Activated CD4-positive, alpha-beta T cell treated with anti-CD3 and anti-CD28 coated beads for 36 hours (primary cell): ENCODE measurements around the gene RAB4B. TPM values are rescaled to one million over a fixed set of nuclear protein-coding genes. Genes with fewer than 3 reads are reported as not detected.
"Not testable (repeated sequence)": the region's sequence is repeated elsewhere in the genome, so short reads cannot be mapped to it uniquely, and the experiment has no call there.

Source experiments
- ATAC-seq: fragments of 200-7000 bp; cut with Tn5 transposase; one replicate; pipeline ENCODE4 v1.10.0; 2021; ENCODE audit warnings: mild to moderate bottlenecking, moderate library complexity
- CTCF ChIA-PET: fragments of 350-600 bp; sonication (Branson Sonifier 250); formaldehyde crosslinking; loops from one replicate; lab custom pipeline; 2021; ENCODE audit warnings: antibody characterized with exemption; lab: Charles Lee
- POLR2A ChIA-PET: fragments of 350-600 bp; sonication (Branson Sonifier 250); formaldehyde crosslinking; loops from one replicate; lab custom pipeline; 2021; ENCODE audit warnings: antibody characterized with exemption, inconsistent platforms; lab: Charles Lee
- DNase-seq: peaks from one replicate; pipeline ENCODE4 v3.0.0-alpha.2; 2020
- H3K27ac Mint-ChIP-seq: one replicate; pipeline ENCODE4 v1.8.0; 2021; ENCODE audit warnings: mixed read lengths
- H3K27me3 Mint-ChIP-seq: one replicate; pipeline ENCODE4 v1.8.0; 2021; ENCODE audit warnings: mixed read lengths
- H3K36me3 Mint-ChIP-seq: one replicate; pipeline ENCODE4 v1.8.0; 2021; ENCODE audit warnings: low read depth, mixed read lengths
- H3K4me1 Mint-ChIP-seq: one replicate; pipeline ENCODE4 v1.8.0; 2021; ENCODE audit warnings: mixed read lengths
- H3K4me3 Mint-ChIP-seq: one replicate; pipeline ENCODE4 v1.8.0; 2021; ENCODE audit warnings: mild to moderate bottlenecking, moderate library complexity, mixed read lengths
- H3K9me3 Mint-ChIP-seq: one replicate; pipeline ENCODE4 v1.8.0; 2021; ENCODE audit warnings: low read depth, mixed read lengths
- intact Hi-C, 2 experiments: fragments of 100-400 bp; cut with DNase I in 1 of 2; cut with micrococcal nuclease in 1 of 2; formaldehyde crosslinking; loops; one replicate each; pipeline versions ENCODE4 v1.14.2 to v1.15.1; 2022 to 2024; cut with DNase I, micrococcal nuclease
- total RNA-seq, 2 experiments: library from RNA; stranded (reverse); gene quantifications; one replicate each; pipeline ENCODE4 v1.2.3, GENCODE V29; 2021

The RAB4B gene
- total RNA-seq, 2 experiments from 2014 or later = 26.4 to 33.7 TPM

GRCh38 chr19:40809358-40810086 lies 31.5 kb downstream of the RAB4B start:
- Mint-ChIP-seq H3K36me3 (peaks cover 21% of the 10 kb centered on the region), H3K27ac (peak overlapping the region; percentile 37), H3K4me1 (peaks cover 54% of the 10 kb centered on the region), H3K27me3 (peaks cover 3% of the 10 kb centered on the region), H3K9me3 (no peaks in the 10 kb centered on the region), H3K4me3 (no peak overlapping the region)
- CTCF ChIA-PET = no interaction called here
- POLR2A ChIA-PET = no interaction called here
- DNase-seq = no peak
- ATAC-seq = no peak
- intact Hi-C loops = no loop called here

- CTCF ChIA-PET = no interaction called here
- intact Hi-C loops = no loop called here
- Mint-ChIP-seq H3K4me1 (peaks cover 48% of the 10 kb centered on the region), H3K36me3 (peaks cover 18% of the 10 kb centered on the region), H3K27me3 (peaks cover 3% of the 10 kb centered on the region), H3K4me3 (peak overlapping the region; percentile 72), H3K9me3 (no peaks in the 10 kb centered on the region), H3K27ac (peak overlapping the region; percentile 31)
- DNase-seq (no peak), ATAC-seq (no peak)
- POLR2A ChIA-PET = no interaction called here
Observed at GRCh38 chr19:40810160-40810559, 32.1 kb downstream of the RAB4B start.

DNA sequence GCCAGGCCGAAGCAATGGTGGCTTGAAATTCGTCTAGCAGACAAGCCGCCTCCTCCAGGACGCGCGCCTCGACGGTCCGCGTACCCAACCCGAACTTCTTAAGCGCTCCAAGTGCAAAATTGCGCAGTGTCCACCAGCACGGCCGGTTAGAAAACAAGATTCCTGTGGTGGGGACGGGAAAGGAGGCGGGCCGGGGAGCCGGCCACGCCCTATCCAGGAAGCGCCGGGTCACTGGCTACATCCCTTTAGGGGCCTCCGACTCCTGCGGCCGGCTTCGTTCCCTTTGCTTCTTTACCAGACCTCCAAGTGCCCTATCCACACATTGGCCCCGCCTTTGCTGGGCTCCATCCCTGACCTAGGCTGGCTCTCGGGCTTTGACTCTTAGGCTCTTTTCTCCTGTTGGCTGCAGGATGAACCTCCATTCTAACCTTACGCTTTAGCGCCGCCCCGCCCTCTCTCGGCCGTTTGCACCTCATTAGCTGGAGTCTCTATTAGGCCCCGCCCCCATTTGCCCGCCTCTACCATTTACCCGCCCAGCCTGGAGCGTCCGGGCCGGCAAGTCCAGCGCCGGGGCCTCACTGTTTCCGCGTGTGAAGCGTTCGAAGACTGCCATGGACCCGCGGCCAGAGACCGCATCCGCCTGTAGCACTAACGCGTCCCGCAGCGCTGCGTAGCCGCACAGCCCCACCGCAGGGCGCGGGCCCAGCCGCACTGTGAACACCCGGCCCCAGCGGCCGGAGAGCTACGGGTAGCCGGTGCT lies 32.8 kb downstream of the RAB4B start:
- H3K27me3 Mint-ChIP-seq, H3K9me3 Mint-ChIP-seq, CTCF ChIA-PET, intact Hi-C loops: not testable (repeated sequence)
- H3K27ac Mint-ChIP-seq = peak overlapping the region; percentile 72
- peak; percentile 85 for ATAC-seq
- H3K4me3 Mint-ChIP-seq = peak overlapping the region; percentile 72
- peaks cover 18% of the 10 kb centered on the region for H3K36me3 Mint-ChIP-seq
- POLR2A ChIA-PET = interaction anchor here (0.6 kb wide), 1 partner anchor 720 kb away, joined by 3 read pairs; the partner anchor contains the start of gene ZNF780A
- DNase-seq = peak; percentile 72
- peaks cover 41% of the 10 kb centered on the region for H3K4me1 Mint-ChIP-seq

- peaks cover 17% of the 10 kb centered on the region for H3K36me3 Mint-ChIP-seq
- peak; percentile 63 for DNase-seq
Observed at GRCh38 chr19:40811478-40812341, 33.7 kb downstream of the RAB4B start.

GRCh38 chr19:40812571-40812970 lies 34.5 kb downstream of the RAB4B start:
- POLR2A ChIA-PET, H3K27me3 Mint-ChIP-seq, DNase-seq, intact Hi-C loops, H3K27ac Mint-ChIP-seq, ATAC-seq, H3K36me3 Mint-ChIP-seq, H3K9me3 Mint-ChIP-seq: not testable (repeated sequence)
- CTCF ChIA-PET = interaction anchor here (0.6 kb wide), 1 partner anchor 178 kb away, joined by 3 read pairs; no protein-coding TSS in a partner anchor
- Mint-ChIP-seq H3K4me1 (peaks cover 28% of the 10 kb centered on the region), H3K4me3 (peak overlapping the region; percentile 72)

More at GRCh38 chr19:40811478-40812341, 33.7 kb downstream of the RAB4B start:
- Mint-ChIP-seq H3K9me3 (no peaks in the 10 kb centered on the region), H3K27me3 (peaks cover 3% of the 10 kb centered on the region), H3K4me3 (peak overlapping the region; percentile 72), H3K27ac (peak overlapping the region; percentile 42), H3K4me1 (peaks cover 32% of the 10 kb centered on the region)
- POLR2A ChIA-PET = interaction anchor here (0.6 kb wide), 1 partner anchor 721 kb away, joined by 3 read pairs; the partner anchor contains the start of gene ZNF780A
- intact Hi-C loops = no loop called here
- CTCF ChIA-PET = no interaction called here
- no peak for ATAC-seq

- POLR2A ChIA-PET = no interaction called here
- Mint-ChIP-seq H3K4me1 (peaks cover 31% of the 10 kb centered on the region), H3K27me3 (peaks cover 3% of the 10 kb centered on the region), H3K9me3 (no peaks in the 10 kb centered on the region), H3K36me3 (peaks cover 5% of the 10 kb centered on the region), H3K4me3 (no peak overlapping the region), H3K27ac (no peak overlapping the region)
- ATAC-seq (no peak), DNase-seq (no peak)
- CTCF ChIA-PET = no interaction called here
- intact Hi-C loops = no loop called here
Observed at GRCh38 chr19:40813182-40813581, 35.1 kb downstream of the RAB4B start.

- H3K27me3 Mint-ChIP-seq = peaks cover 3% of the 10 kb centered on the region
- CTCF ChIA-PET = no interaction called here
- POLR2A ChIA-PET = no interaction called here
- ATAC-seq (no peak), DNase-seq (no peak)
- no peaks in the 10 kb centered on the region for H3K9me3 Mint-ChIP-seq
- intact Hi-C loops = no loop called here
- no peak overlapping the region for H3K27ac Mint-ChIP-seq
- H3K36me3 Mint-ChIP-seq = peaks cover 2% of the 10 kb centered on the region
- H3K4me3 Mint-ChIP-seq = no peak overlapping the region
- H3K4me1 Mint-ChIP-seq = peaks cover 47% of the 10 kb centered on the region
Observed at GRCh38 chr19:40815223-40815622, 37.2 kb downstream of the RAB4B start.

GRCh38 chr19:40818480-40819399 lies 40.7 kb downstream of the RAB4B start:
- H3K9me3 Mint-ChIP-seq, POLR2A ChIA-PET, H3K27me3 Mint-ChIP-seq, H3K36me3 Mint-ChIP-seq: not testable (repeated sequence)
- ATAC-seq (peak; percentile 97), DNase-seq (peak; percentile 89)
- Mint-ChIP-seq H3K4me1 (peaks cover 27% of the 10 kb centered on the region), H3K4me3 (peak overlapping the region; percentile 65), H3K27ac (peak overlapping the region; percentile 37)
- CTCF ChIA-PET = interaction anchor here (0.6 to 3.0 kb wide), 15 partner anchors 11 to 325 kb away, joined by 3 to 50 read pairs (median 4); partner anchors contain the start of genes ACTMAP, EGLN2 and RAB4B
- intact Hi-C loops = loop anchor here (1.0 kb wide), 4 partner anchors 74 to 156 kb away; no protein-coding TSS in a partner anchor

DNA sequence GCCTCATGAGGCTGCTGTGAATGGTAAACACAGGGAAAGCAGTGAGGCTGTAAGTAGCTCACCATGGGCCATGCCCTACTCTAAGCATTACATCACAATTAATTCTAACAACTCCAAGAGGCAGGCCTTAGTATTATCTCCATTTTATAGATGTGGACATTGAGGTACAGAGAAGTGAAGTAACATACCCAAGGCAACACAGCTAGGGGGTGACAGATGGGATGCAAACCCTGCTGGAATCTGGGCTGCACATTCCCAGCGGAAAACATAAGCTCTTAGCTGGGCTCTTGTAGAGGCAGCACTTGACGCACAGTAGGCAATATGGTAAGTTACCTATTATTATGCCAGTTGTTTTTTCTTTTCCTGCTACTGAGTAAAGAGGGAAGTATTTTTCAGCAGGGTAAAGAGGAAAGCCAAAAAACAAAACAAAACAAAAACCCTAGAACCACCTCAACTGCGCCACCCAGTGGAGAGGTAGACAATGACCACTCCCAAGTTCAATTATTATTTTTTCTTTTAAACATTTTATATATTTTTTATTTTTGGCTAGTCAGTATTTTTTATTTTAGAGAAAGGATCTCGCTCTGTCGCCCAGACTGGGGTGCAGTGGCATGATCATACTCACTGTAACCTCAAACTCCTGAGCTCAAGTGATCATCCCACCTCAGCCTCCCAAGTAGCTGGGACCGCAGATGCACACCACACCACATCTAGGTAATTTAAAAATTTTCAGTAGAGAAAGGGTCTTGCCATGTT lies 41.6 kb downstream of the RAB4B start:
- not testable (repeated sequence) for ATAC-seq, H3K27ac Mint-ChIP-seq

DNA sequence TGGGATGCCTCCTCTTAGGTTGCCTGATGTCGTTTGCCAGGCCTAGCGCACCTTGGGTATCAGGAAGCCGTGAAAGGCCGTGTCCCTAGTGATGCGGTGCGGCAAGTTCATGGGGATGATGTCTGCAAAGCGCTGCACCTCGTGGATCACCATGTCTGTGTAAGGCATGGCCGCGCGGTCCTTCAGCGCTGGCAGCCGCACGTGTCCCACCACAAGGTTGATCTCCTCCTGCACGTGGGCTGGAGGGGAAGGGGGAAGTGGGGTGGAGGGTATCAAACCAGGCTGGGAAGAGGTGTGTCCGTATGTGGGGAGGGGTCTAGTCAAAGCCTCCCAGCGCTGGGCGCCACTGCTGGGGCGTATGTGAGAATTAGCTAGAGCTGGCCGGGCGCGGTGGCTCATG lies 44.1 kb downstream of the RAB4B start:
- Mint-ChIP-seq H3K36me3 (peaks cover 4% of the 10 kb centered on the region), H3K27ac (no peak overlapping the region), H3K4me3 (no peak overlapping the region), H3K9me3 (no peaks in the 10 kb centered on the region), H3K27me3 (no peaks in the 10 kb centered on the region), H3K4me1 (peaks cover 40% of the 10 kb centered on the region)
- no peak for DNase-seq
- CTCF ChIA-PET = no interaction called here
- ATAC-seq = no peak
- POLR2A ChIA-PET = no interaction called here
- intact Hi-C loops = no loop called here

More for the DNA sequence above, 41.6 kb downstream of the RAB4B start:
- POLR2A ChIA-PET, H3K4me3 Mint-ChIP-seq, H3K27me3 Mint-ChIP-seq, H3K36me3 Mint-ChIP-seq, H3K9me3 Mint-ChIP-seq: not testable (repeated sequence)
- CTCF ChIA-PET = interaction anchor here (0.6 to 3.0 kb wide), 17 partner anchors 12 to 618 kb away, joined by 3 to 50 read pairs (median 4); partner anchors contain the start of genes ACTMAP and RAB4B
- peaks cover 30% of the 10 kb centered on the region for H3K4me1 Mint-ChIP-seq
- peak; percentile 78 for DNase-seq
- intact Hi-C loops = loop anchor here (1.0 kb wide), 4 partner anchors 75 to 157 kb away; no protein-coding TSS in a partner anchor
